NCI-H2081 (cell line): ENCODE results near the gene GOLGA6D.
"Not testable (repeated sequence)": the region's sequence is repeated elsewhere in the genome, so short reads cannot be mapped to it uniquely, and the experiment has no call there.

ENCODE experiments used
- DNase-seq, 2 experiments: peaks; one replicate each; lab custom pipeline; 2025; lab: John Stamatoyannopoulos, UW

The GOLGA6D gene

GRCh38 chr15:75333654-75334419, 51.2 kb downstream of the GOLGA6D start:
- not testable (repeated sequence) for DNase-seq

- DNase-seq, result no peak
Observed at GRCh38 chr15:75335313-75335704, 52.7 kb downstream of the GOLGA6D start.

DNA sequence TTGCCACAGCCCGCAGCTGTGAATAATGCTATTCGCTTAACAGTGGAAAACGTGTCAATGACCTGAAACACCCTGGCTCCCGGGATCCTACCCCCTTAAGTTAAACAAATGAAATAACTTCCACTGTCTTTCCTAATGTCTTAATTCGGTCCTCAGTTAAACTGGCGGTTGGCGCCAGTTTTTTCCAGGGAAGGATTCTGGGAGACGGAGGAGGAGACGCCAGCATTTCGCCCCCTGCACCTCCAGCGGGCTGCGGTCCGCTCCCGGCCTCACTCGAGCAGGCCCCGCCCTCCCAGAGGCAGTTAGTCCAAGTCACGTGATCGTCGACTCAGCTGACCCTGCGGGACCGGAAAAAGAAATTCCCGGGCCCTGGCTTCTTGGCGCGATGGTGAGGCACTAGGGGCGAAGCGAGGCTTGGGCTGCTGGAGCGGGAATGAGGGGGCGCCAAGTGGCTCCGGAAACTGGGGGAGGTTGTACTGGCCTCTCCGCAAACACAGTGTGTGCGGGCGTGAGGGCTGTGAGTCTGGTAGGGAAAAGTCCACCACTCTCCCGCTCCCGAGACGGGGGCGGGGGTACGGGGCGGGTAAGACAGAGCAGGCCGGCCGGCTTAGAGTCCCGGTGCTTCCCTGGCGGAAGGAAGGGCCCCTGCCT, 53.2 kb downstream of the GOLGA6D start, which contains the start of gene COMMD4:
TSS of gene COMMD4 (plus strand) at position 359 of the 651 bp plus-strand sequence. CDS start at position 386, 27 bp downstream.
- DNase-seq, result peak; percentile 92 to 95

DNA sequence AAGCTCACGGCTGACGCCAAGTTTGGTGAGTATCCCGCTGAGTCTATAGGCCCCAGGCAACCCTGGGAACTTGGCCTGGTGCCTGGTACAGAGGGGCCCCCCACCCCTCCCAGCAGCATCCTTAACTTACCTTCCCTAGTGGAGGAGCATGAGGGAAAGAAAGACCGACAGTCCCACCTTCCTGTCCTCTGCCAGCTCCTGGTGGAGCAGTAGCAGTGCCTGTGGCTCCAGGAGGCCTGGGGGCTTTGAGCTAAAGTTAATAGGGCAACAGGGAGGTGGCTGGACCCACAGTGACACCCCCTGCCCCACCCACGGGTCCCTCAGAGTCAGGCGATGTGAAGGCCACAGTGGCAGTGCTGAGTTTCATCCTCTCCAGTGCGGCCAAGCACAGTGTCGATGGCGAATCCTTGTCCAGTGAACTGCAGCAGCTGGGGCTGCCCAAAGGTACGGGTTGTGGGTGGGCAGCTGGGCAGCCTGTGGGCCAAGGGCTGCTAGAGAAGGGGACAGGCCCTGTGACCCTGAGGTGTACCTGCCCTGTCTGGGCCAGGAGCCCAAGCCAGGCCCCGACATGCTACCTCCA, 56.1 kb downstream of the GOLGA6D start:
- DNase-seq, result no peak

DNA sequence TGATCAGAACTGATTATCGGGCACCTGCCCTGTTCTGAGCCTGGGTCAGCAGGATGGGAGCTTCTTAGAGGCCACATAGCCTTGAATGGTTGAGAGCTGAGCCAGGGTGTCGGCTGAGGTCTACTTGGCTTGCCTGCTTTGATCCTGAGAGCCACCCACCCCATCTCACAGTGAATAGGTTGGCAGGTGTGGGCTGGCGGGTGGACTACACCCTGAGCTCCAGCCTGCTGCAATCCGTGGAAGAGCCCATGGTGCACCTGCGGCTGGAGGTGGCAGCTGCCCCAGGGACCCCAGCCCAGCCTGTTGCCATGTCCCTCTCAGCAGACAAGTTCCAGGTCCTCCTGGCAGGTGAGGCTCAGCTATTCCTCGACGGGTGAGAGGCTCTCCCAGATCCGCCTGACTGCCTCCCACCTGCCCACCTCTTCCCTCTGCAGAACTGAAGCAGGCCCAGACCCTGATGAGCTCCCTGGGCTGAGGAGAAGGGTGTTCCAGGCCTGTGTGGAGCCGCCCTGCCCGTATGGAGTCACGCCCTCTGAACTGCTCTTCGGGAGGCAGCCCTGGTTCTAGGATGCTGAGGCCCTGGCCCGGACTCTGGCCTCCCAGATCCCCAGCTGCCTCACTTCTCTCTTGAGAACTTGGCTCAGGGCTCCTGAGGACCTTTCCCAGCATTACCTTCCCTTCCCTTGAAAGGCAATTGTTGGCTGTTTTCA, 57.1 kb downstream of the GOLGA6D start:
- DNase-seq, result no peak

- DNase-seq, result no peak
Observed at GRCh38 chr15:75342221-75342620, 59.6 kb downstream of the GOLGA6D start.

GRCh38 chr15:75343953-75344352, 61.3 kb downstream of the GOLGA6D start:
- DNase-seq, result not testable (repeated sequence)
